HG02885 (cell line): ENCODE results near the gene BAHCC1.

ENCODE experiments used
- ATAC-seq: cut with Tn5 transposase; IDR thresholded peaks from one replicate; pipeline ENCODE4 v1.9.1; 2021; ENCODE audit warnings: mild to moderate bottlenecking; ENCODE audit not compliant: unreplicated experiment, poor library complexity

BAHCC1 gene

GRCh38 chr17:81396722-81397313, 1.6 kb downstream of the BAHCC1 start:
- no peak for ATAC-seq

GRCh38 chr17:81397314-81398175, 2.3 kb downstream of the BAHCC1 start:
- ATAC-seq, result no peak

GRCh38 chr17:81398176-81398831, 3.0 kb downstream of the BAHCC1 start:
- ATAC-seq, result no peak

GRCh38 chr17:81398832-81399411, 3.7 kb downstream of the BAHCC1 start:
- no peak for ATAC-seq

GRCh38 chr17:81399481-81400153, 4.4 kb downstream of the BAHCC1 start:
- ATAC-seq, result no peak

- no peak for ATAC-seq
Measured at GRCh38 chr17:81400154-81400977, 5.1 kb downstream of the BAHCC1 start.

- ATAC-seq, result no peak
Measured at GRCh38 chr17:81400996-81401722, 5.9 kb downstream of the BAHCC1 start.

GRCh38 chr17:81401723-81402529, 6.7 kb downstream of the BAHCC1 start:
- ATAC-seq, result no peak

GRCh38 chr17:81402530-81402941, 7.3 kb downstream of the BAHCC1 start:
- ATAC-seq, result no peak

GRCh38 chr17:81402981-81403467, 7.8 kb downstream of the BAHCC1 start:
- ATAC-seq, result no peak

GRCh38 chr17:81403671-81404534, 8.6 kb downstream of the BAHCC1 start:
- no peak for ATAC-seq

GRCh38 chr17:81404558-81405165, 9.4 kb downstream of the BAHCC1 start:
- no peak for ATAC-seq

- no peak for ATAC-seq
Measured at GRCh38 chr17:81405411-81405872, 10.2 kb downstream of the BAHCC1 start.

GRCh38 chr17:81406117-81406953, 11.1 kb downstream of the BAHCC1 start:
- ATAC-seq, result no peak

GRCh38 chr17:81408049-81408448, 12.8 kb downstream of the BAHCC1 start:
- ATAC-seq, result no peak
